MM.1S (cell line): ENCODE data around the gene GBX2.

ENCODE experiments used
- DNase-seq: peaks from one replicate; pipeline ENCODE4 v3.0.0-alpha.2; 2015
- H2AFZ ChIP-seq: fragments of 300-600 bp; sonication (generic); 2 replicates; pipeline ENCODE4 v1.6.0; 2016; ENCODE audit warnings: antibody characterized with exemption, low read length
- H3F3A ChIP-seq: fragments of 300-600 bp; sonication (generic); 2 replicates; pipeline ENCODE4 v1.6.1; 2016; ENCODE audit warnings: mild to moderate bottlenecking, antibody characterized with exemption, low read length, moderate library complexity, mixed read lengths; ENCODE audit not compliant: insufficient read depth
- H3K27ac ChIP-seq: fragments of 300-600 bp; sonication (generic); 2 replicates; pipeline ENCODE4 v1.5.1; 2016; ENCODE audit warnings: mild to moderate bottlenecking, low read length
- H3K27me3 ChIP-seq: fragments of 300-600 bp; sonication (generic); replicated peaks from 2 replicates; pipeline ENCODE4 v1.6.0; 2016; ENCODE audit warnings: low read length; ENCODE audit not compliant: insufficient read depth
- H3K36me3 ChIP-seq: fragments of 300-600 bp; sonication (generic); replicated peaks from 2 replicates; pipeline ENCODE4 v1.6.1; 2016; ENCODE audit warnings: mild to moderate bottlenecking, low read length, mixed read lengths; ENCODE audit not compliant: insufficient read depth
- H3K4me1 ChIP-seq: fragments of 300-600 bp; sonication (generic); 2 replicates; pipeline ENCODE4 v1.6.1; 2016; ENCODE audit warnings: low read length, mixed read lengths
- H3K4me2 ChIP-seq: fragments of 300-600 bp; sonication (generic); 2 replicates; pipeline ENCODE4 v1.6.0; 2016; ENCODE audit warnings: low read depth, low read length
- H3K4me3 ChIP-seq: fragments of 300-600 bp; sonication (generic); 2 replicates; pipeline ENCODE4 v1.5.1; 2016; ENCODE audit warnings: low read length, mixed read lengths
- H3K79me2 ChIP-seq: fragments of 300-600 bp; sonication (generic); 2 replicates; pipeline ENCODE4 v1.6.1; 2016; ENCODE audit warnings: mixed run types, low read length, mixed read lengths
- H3K9ac ChIP-seq: fragments of 300-600 bp; sonication (generic); 2 replicates; pipeline ENCODE4 v1.6.1; 2016; ENCODE audit warnings: low read length, mixed read lengths
- H3K9me2 ChIP-seq: fragments of 300-600 bp; sonication (generic); replicated peaks from 2 replicates; pipeline ENCODE4 v1.6.1; 2016; ENCODE audit warnings: mild to moderate bottlenecking, low read length, mixed read lengths; ENCODE audit not compliant: insufficient read depth
- H3K9me3 ChIP-seq: fragments of 300-600 bp; sonication (generic); replicated peaks from 2 replicates; pipeline ENCODE4 v1.6.1; 2016; ENCODE audit warnings: mild to moderate bottlenecking, low read length, mixed read lengths; ENCODE audit not compliant: insufficient read depth
- H4K20me1 ChIP-seq: fragments of 300-600 bp; sonication (generic); 2 replicates; pipeline ENCODE4 v1.6.1; 2016; ENCODE audit warnings: mild to moderate bottlenecking, low read length, moderate library complexity, mixed read lengths; ENCODE audit not compliant: insufficient read depth
- CTCF ChIP-seq: fragments of 300-600 bp; sonication (generic); IDR thresholded peaks from 2 replicates; pipeline ENCODE4 v1.5.1; 2016; ENCODE audit warnings: antibody characterized with exemption, low read length, mixed read lengths
- EZH2 ChIP-seq: fragments of 300-600 bp; sonication (generic); optimal IDR thresholded peaks from 2 replicates; pipeline ENCODE3; 2017; ENCODE audit warnings: low read depth, mild to moderate bottlenecking, antibody characterized with exemption, low read length, mixed read lengths
- EZH2phosphoT487 ChIP-seq: fragments of 300-600 bp; sonication (generic); IDR thresholded peaks from 2 replicates; pipeline ENCODE4 v1.6.1; 2018; ENCODE audit warnings: antibody characterized with exemption, low read length

GBX2 gene

GRCh38 chr2:236157815-236158498 lies 10.2 kb downstream of the GBX2 start:
- DNase-seq, result no peak
- no peaks in the 10 kb centered on the region for H3K79me2 ChIP-seq
- no peaks in the 10 kb centered on the region for H3K4me1 ChIP-seq
- TF ChIP-seq CTCF, result no peak
- no peak for TF ChIP-seq EZH2phosphoT487
- no peak for TF ChIP-seq EZH2
- no peak overlapping the region for H3K9ac ChIP-seq
- no peaks in the 10 kb centered on the region for H3K36me3 ChIP-seq
- H3K4me2 ChIP-seq, result no peak overlapping the region
- H3K4me3 ChIP-seq, result no peak overlapping the region
- no peaks in the 10 kb centered on the region for H3K9me2 ChIP-seq
- no peaks in the 10 kb centered on the region for H4K20me1 ChIP-seq
- H3K9me3 ChIP-seq, result no peaks in the 10 kb centered on the region
- H2AFZ ChIP-seq, result no peak overlapping the region
- H3K27ac ChIP-seq, result no peak overlapping the region
- H3K27me3 ChIP-seq, result peaks cover 28% of the 10 kb centered on the region; the same call in 1 of the 2 replicates
- no peaks in the 10 kb centered on the region for H3F3A ChIP-seq

GRCh38 chr2:236157366-236157765 lies 10.8 kb downstream of the GBX2 start:
- Histone ChIP-seq H3K9ac (no peak overlapping the region), H3K27ac (no peak overlapping the region), H3K4me1 (no peaks in the 10 kb centered on the region), H3K36me3 (no peaks in the 10 kb centered on the region), H3K79me2 (no peaks in the 10 kb centered on the region), H3K9me3 (no peaks in the 10 kb centered on the region), H2AFZ (no peak overlapping the region), H3K4me3 (no peak overlapping the region), H3K27me3 (peaks cover 22% of the 10 kb centered on the region; the same call in 1 of the 2 replicates), H3K4me2 (no peak overlapping the region), H3F3A (no peaks in the 10 kb centered on the region), H3K9me2 (no peaks in the 10 kb centered on the region), H4K20me1 (no peaks in the 10 kb centered on the region)
- DNase-seq, result no peak
- TF ChIP-seq EZH2phosphoT487, result no peak

- Histone ChIP-seq H3K9me2 (no peaks in the 10 kb centered on the region), H3K36me3 (no peaks in the 10 kb centered on the region), H2AFZ (no peak overlapping the region), H3K9ac (no peak overlapping the region), H3K4me1 (no peaks in the 10 kb centered on the region), H3K27ac (no peak overlapping the region), H3K27me3 (peaks cover 16% of the 10 kb centered on the region; the same call in 1 of the 2 replicates), H3K4me3 (no peak overlapping the region), H3K4me2 (no peak overlapping the region), H3K9me3 (no peaks in the 10 kb centered on the region), H3F3A (no peaks in the 10 kb centered on the region), H4K20me1 (no peaks in the 10 kb centered on the region), H3K79me2 (no peaks in the 10 kb centered on the region)
- TF ChIP-seq EZH2 (no peak), EZH2phosphoT487 (no peak), CTCF (no peak)
- no peak for DNase-seq
Measured at GRCh38 chr2:236156860-236157194, 11.4 kb downstream of the GBX2 start.

- Histone ChIP-seq H3K9me2 (no peaks in the 10 kb centered on the region), H4K20me1 (no peaks in the 10 kb centered on the region), H3K27ac (no peak overlapping the region), H3K36me3 (no peaks in the 10 kb centered on the region), H3F3A (no peaks in the 10 kb centered on the region), H3K27me3 (peaks cover 12% of the 10 kb centered on the region; the same call in 1 of the 2 replicates), H3K9me3 (no peaks in the 10 kb centered on the region), H3K79me2 (no peaks in the 10 kb centered on the region), H3K4me1 (no peaks in the 10 kb centered on the region), H3K4me3 (no peak overlapping the region), H3K9ac (no peak overlapping the region), H2AFZ (no peak overlapping the region), H3K4me2 (no peak overlapping the region)
- TF ChIP-seq EZH2phosphoT487 (no peak), EZH2 (no peak), CTCF (no peak)
- no peak for DNase-seq
Measured at GRCh38 chr2:236156095-236156859, 11.9 kb downstream of the GBX2 start.
